HCT116 (cell line): ENCODE data around the gene BTF3. TPM values are rescaled to one million over a fixed set of nuclear protein-coding genes. Genes with fewer than 3 reads are reported as not detected.

Experiments
- ATAC-seq: fragments of 200-7000 bp; cut with Tn5 transposase; 2 replicates; pipeline ENCODE4 v1.9.1; 2020; ENCODE audit warnings: mild to moderate bottlenecking, moderate library complexity
- BruUV-seq: library from RNA; stranded (reverse); fragments of 400-500 nt; replicated peaks from 2 replicates; lab custom pipeline; 2021; lab: Mats Ljungman, UMichigan
- CTCF ChIA-PET: fragments of 300-600 bp; sonication (Branson Sonifier 250); formaldehyde crosslinking; loops from one replicate; lab custom pipeline; 2021; ENCODE audit warnings: antibody characterized with exemption; lab: Charles Lee
- POLR2A ChIA-PET: fragments of 300-600, 350-600 bp; sonication (Branson Sonifier 250); formaldehyde crosslinking; loops from one replicate; lab custom pipeline; 2021; ENCODE audit warnings: antibody characterized with exemption; lab: Charles Lee
- RAD21 ChIA-PET, 2 experiments: fragments of 300-600 bp; sonication (Branson Sonifier 250); formaldehyde crosslinking; loops; one replicate each; lab custom pipeline; 2023; ENCODE audit warnings: low total read pairs in 2 of 2; ENCODE audit not compliant: uncharacterized antibody in 2 of 2, unreplicated experiment in 2 of 2, low non-redundant PET in 1 of 2; lab: Charles Lee
- DNase-seq: peaks from one replicate; pipeline ENCODE4 v3.0.0-alpha.2; 2010; ENCODE audit warnings: low read depth, low spot score
- H2AFZ ChIP-seq: fragments of 200-600 bp; shearing (Covaris generic), sonication (generic); 2 replicates; pipeline ENCODE4 v1.6.1; 2017; ENCODE audit warnings: low read depth, mixed run types, mixed read lengths, antibody characterized with exemption, low read length; ENCODE audit not compliant: poor library complexity, severe bottlenecking
- H3K27ac ChIP-seq: 2 replicates; pipeline ENCODE4 v1.5.1; 2012; ENCODE audit warnings: low read depth, low read length
- H3K27me3 ChIP-seq: fragments of 200-600 bp; sonication (generic); 2 replicates; pipeline ENCODE4 v1.6.1; 2016; ENCODE audit warnings: mixed run types, low read length, mixed read lengths; ENCODE audit not compliant: insufficient read depth
- H3K36me3 ChIP-seq, 2 experiments: fragments of 200-500 bp in 1 of 2; fragments of 200-600 bp in 1 of 2; sonication (Bioruptor generic) in 1 of 2; sonication (generic) in 1 of 2; 2 replicates each; pipeline versions ENCODE4 v1.5.1 to v1.6.1; 2014 to 2016; ENCODE audit warnings: low read length in 2 of 2, inconsistent platforms in 1 of 2, mixed read lengths in 1 of 2, mixed run types in 1 of 2; ENCODE audit not compliant: insufficient read depth in 2 of 2, control insufficient read depth in 1 of 2
- H3K4me1 ChIP-seq, 2 experiments: fragments of 200-600 bp in 1 of 2; sonication (generic) in 1 of 2; 2 replicates each; pipeline versions ENCODE4 v1.5.1 to v1.6.1; 2012 to 2017; ENCODE audit warnings: low read length in 2 of 2, inconsistent platforms in 1 of 2, mild to moderate bottlenecking in 1 of 2, mixed read lengths in 1 of 2, mixed run types in 1 of 2, moderate library complexity in 1 of 2; ENCODE audit not compliant: insufficient read depth in 2 of 2, control insufficient read depth in 1 of 2
- H3K4me2 ChIP-seq: fragments of 200-600 bp; sonication (generic); 2 replicates; pipeline ENCODE4 v1.6.1; 2017; ENCODE audit warnings: mixed run types, low read length, mixed read lengths
- H3K4me3 ChIP-seq, 2 experiments: fragments of 200-600 bp in 1 of 2; sonication (generic) in 1 of 2; replicated peaks in 1 of 2; 2 replicates each; pipeline ENCODE4 v1.5.1; 2011 to 2016; ENCODE audit warnings: low read length in 2 of 2, control low read depth in 1 of 2, low read depth in 1 of 2, mild to moderate bottlenecking in 1 of 2, mixed read lengths in 1 of 2, mixed run types in 1 of 2
- H3K79me2 ChIP-seq: fragments of 200-600 bp; sonication (generic); 2 replicates; pipeline ENCODE4 v1.6.1; 2017; ENCODE audit warnings: mild to moderate bottlenecking, mixed run types, low read length, moderate library complexity, mixed read lengths; ENCODE audit not compliant: insufficient read depth
- H3K9ac ChIP-seq: fragments of 200-600 bp; sonication (generic); 2 replicates; pipeline ENCODE4 v1.6.1; 2016; ENCODE audit warnings: low read length, mixed read lengths
- H3K9me2 ChIP-seq: fragments of 200-600 bp; sonication (generic), shearing (Covaris generic); 2 replicates; pipeline ENCODE4 v1.6.1; 2017; ENCODE audit warnings: mixed run types, mild to moderate bottlenecking, moderate library complexity; ENCODE audit not compliant: insufficient read depth
- H3K9me3 ChIP-seq, 2 experiments: fragments of 200-500 bp in 1 of 2; fragments of 200-600 bp in 1 of 2; sonication (Bioruptor generic) in 1 of 2; sonication (generic) in 1 of 2; 2 replicates each; pipeline ENCODE4 v1.6.1; 2014 to 2017; ENCODE audit warnings: low read length in 2 of 2, mixed read lengths in 2 of 2, inconsistent platforms in 1 of 2, low read depth in 1 of 2, mild to moderate bottlenecking in 1 of 2, mixed run types in 1 of 2, moderate library complexity in 1 of 2; ENCODE audit not compliant: control insufficient read depth in 1 of 2, insufficient read depth in 1 of 2
- H4K20me1 ChIP-seq: fragments of 200-600 bp; sonication (generic), shearing (Covaris generic); 2 replicates; pipeline ENCODE4 v1.6.1; 2017; ENCODE audit warnings: mixed run types, mild to moderate bottlenecking, moderate library complexity; ENCODE audit not compliant: insufficient read depth
- ATF3 ChIP-seq: IDR thresholded peaks from 2 replicates; pipeline ENCODE4 v1.6.1; 2012
- CBX3 ChIP-seq: IDR thresholded peaks from 2 replicates; pipeline ENCODE4 v1.6.1; 2012; ENCODE audit warnings: low read depth
- CEBPB ChIP-seq: IDR thresholded peaks from 2 replicates; pipeline ENCODE4 v1.6.1; 2012; ENCODE audit warnings: low read depth
- CTCF ChIP-seq, 3 experiments: fragments of 200-600 bp in 1 of 3; sonication (generic) in 1 of 3; IDR thresholded peaks in 2 of 3; conservative IDR thresholded peaks in 1 of 3; 2 replicates each; pipeline ENCODE4 v1.5.1; 2012 to 2017; ENCODE audit warnings: low read depth in 2 of 3, low read length in 2 of 3, antibody characterized with exemption in 1 of 3, borderline replicate concordance in 1 of 3, control low read depth in 1 of 3, mild to moderate bottlenecking in 1 of 3, mixed read lengths in 1 of 3, mixed run types in 1 of 3, moderate library complexity in 1 of 3; ENCODE audit not compliant: insufficient read depth in 1 of 3
- EGR1 ChIP-seq: IDR thresholded peaks from 2 replicates; pipeline ENCODE4 v1.6.1; 2012; ENCODE audit warnings: low read depth
- ELF1 ChIP-seq: IDR thresholded peaks from 2 replicates; pipeline ENCODE4 v1.6.1; 2012; ENCODE audit warnings: low read depth, borderline replicate concordance
- FOSL1 ChIP-seq: IDR thresholded peaks from 2 replicates; pipeline ENCODE4 v1.6.1; 2012; ENCODE audit warnings: low read depth
- POLR2A ChIP-seq: IDR thresholded peaks from 2 replicates; pipeline ENCODE4 v1.7.0; 2011; ENCODE audit warnings: borderline replicate concordance; ENCODE audit not compliant: insufficient read depth, insufficient read length; ENCODE audit errors: extremely low read depth
- RAD21 ChIP-seq: IDR thresholded peaks from 2 replicates; pipeline ENCODE4 v1.6.1; 2012; ENCODE audit warnings: low read depth, mild to moderate bottlenecking
- REST ChIP-seq: IDR thresholded peaks from 2 replicates; pipeline ENCODE4 v1.6.1; 2012; ENCODE audit warnings: low read depth
- SP1 ChIP-seq: IDR thresholded peaks from 2 replicates; pipeline ENCODE4 v1.6.1; 2012; ENCODE audit warnings: low read depth
- TCF7L2 ChIP-seq: IDR thresholded peaks from 2 replicates; pipeline ENCODE4 v1.7.0; 2011; ENCODE audit warnings: borderline replicate concordance, inconsistent platforms; ENCODE audit not compliant: insufficient read depth, insufficient read length; ENCODE audit errors: extremely low read depth
- YY1 ChIP-seq: IDR thresholded peaks from 2 replicates; pipeline ENCODE4 v1.6.1; 2011; ENCODE audit warnings: low read length, low read depth, moderate library complexity, mild to moderate bottlenecking; ENCODE audit not compliant: insufficient replicate concordance; ENCODE audit errors: extremely low read depth
- ZBTB33 ChIP-seq: IDR thresholded peaks from 2 replicates; pipeline ENCODE4 v1.6.1; 2011; ENCODE audit warnings: mild to moderate bottlenecking, low read length, moderate library complexity; ENCODE audit not compliant: insufficient replicate concordance; ENCODE audit errors: extremely low read depth
- ZFX ChIP-seq: fragments of 450-650 bp; IDR thresholded peaks from 2 replicates; pipeline ENCODE4 v1.6.1; 2017
- ZNF274 ChIP-seq: fragments of 200-500 bp; sonication (Bioruptor generic); IDR thresholded peaks from 2 replicates; pipeline ENCODE4 v1.6.1; 2014; ENCODE audit warnings: mild to moderate bottlenecking, low read depth, low read length, inconsistent platforms
- intact Hi-C: fragments of 100-400 bp; cut with micrococcal nuclease; formaldehyde crosslinking; loops from 2 replicates; pipeline ENCODE4 v1.10.0; 2022
- total RNA-seq: library from RNA; stranded (reverse); gene quantifications from one replicate; pipeline ENCODE4 v1.2.1, GENCODE V29; 2021; ENCODE audit not compliant: unreplicated experiment

BTF3 gene
- total RNA-seq, 1 experiment from 2014 or later: 868 TPM

GRCh38 chr5:73459366-73459765 lies 38.9 kb upstream of the BTF3 start:
- Histone ChIP-seq H3K27me3 (no peaks in the 10 kb centered on the region), H3K27ac (no peak overlapping the region), H3K9me2 (no peaks in the 10 kb centered on the region), H3K9ac (no peak overlapping the region), H3K79me2 (no peaks in the 10 kb centered on the region), H3K4me3 (no peak overlapping the region), H2AFZ (no peak overlapping the region), H3K36me3 (no peaks in the 10 kb centered on the region), H3K9me3 (no peaks in the 10 kb centered on the region), H3K4me1 (peaks cover 0 to 3% of the 10 kb centered on the region in 2 experiments; a peak in 2 of 4 replicates), H4K20me1 (no peaks in the 10 kb centered on the region), H3K4me2 (no peak overlapping the region)
- no peak for DNase-seq
- ChIA-PET CTCF (no interaction called here), RAD21 (interaction anchor here in 1 of 2 experiments (0.7 kb wide), 1 partner anchor 233 kb away, joined by 4 read pairs; no protein-coding TSS in a partner anchor), POLR2A (no interaction called here)
- intact Hi-C loops: loop anchor here (10.0 kb wide), 1 partner anchor 505 kb away; the partner anchor contains the start of gene FCHO2
- no TSS peak for BruUV-seq
- no peak for TF ChIP-seq CBX3
- no peak for TF ChIP-seq CTCF (IDR thresholded peaks at IDR 0.05 in 2 of 3, conservative IDR thresholded peaks at IDR 0.05 in 1 of 3; ENCODE audit: borderline replicate concordance in 1 of 3, insufficient read depth in 1 of 3, low read depth in 2 of 3, low read length in 2 of 3)
- TF ChIP-seq ZNF274: no peak
- TF ChIP-seq YY1: no peak
- TF ChIP-seq FOSL1: no peak
- TF ChIP-seq POLR2A: no peak
- no peak for TF ChIP-seq ATF3
- TF ChIP-seq REST: no peak
- TF ChIP-seq EGR1: no peak
- TF ChIP-seq CEBPB: no peak
- no peak for TF ChIP-seq SP1
- no peak for TF ChIP-seq ZFX
- no peak for TF ChIP-seq ELF1
- no peak for TF ChIP-seq ZBTB33
- no peak for TF ChIP-seq TCF7L2
- no peak for TF ChIP-seq RAD21
- ATAC-seq: no peak
